ENCODE data around the gene SH3BP2. TPM values are rescaled to one million over a fixed set of nuclear protein-coding genes. Genes with fewer than 3 reads are reported as not detected.

SH3BP2 gene
- total RNA-seq, 1 experiment from 2014 or later: 10.9 TPM

- DNase-seq (ENCODE audit: low spot score): no peak
These were observed 24.9 kb downstream of the SH3BP2 start for GRCh38 chr4:2817701-2818350.

GRCh38 chr4:2818351-2818939 is 25.6 kb downstream of the SH3BP2 start:
- no peak for DNase-seq (ENCODE audit: low spot score)

GRCh38 chr4:2819244-2820215 is 26.6 kb downstream of the SH3BP2 start:
- DNase-seq (ENCODE audit: low spot score): no peak

- DNase-seq (ENCODE audit: low spot score): no peak
These were observed 27.5 kb downstream of the SH3BP2 start for GRCh38 chr4:2820216-2820982.

GRCh38 chr4:2822461-2823300 is 29.8 kb downstream of the SH3BP2 start:
- DNase-seq (ENCODE audit: low spot score): no peak

GRCh38 chr4:2823301-2823670 is 30.4 kb downstream of the SH3BP2 start:
- no peak for DNase-seq (ENCODE audit: low spot score)

GRCh38 chr4:2823671-2824328 is 30.9 kb downstream of the SH3BP2 start:
- no peak for DNase-seq (ENCODE audit: low spot score)

- DNase-seq (ENCODE audit: low spot score): no peak
These were observed 31.5 kb downstream of the SH3BP2 start for GRCh38 chr4:2824329-2824835.

- no peak for DNase-seq (ENCODE audit: low spot score)
These were observed 32.0 kb downstream of the SH3BP2 start for GRCh38 chr4:2824836-2825381.

GRCh38 chr4:2825740-2826139 is 32.9 kb downstream of the SH3BP2 start:
- DNase-seq (ENCODE audit: low spot score): no peak

- no peak for DNase-seq (ENCODE audit: low spot score)
These were observed 34.4 kb downstream of the SH3BP2 start for GRCh38 chr4:2827071-2827873.

GRCh38 chr4:2827874-2828751 is 35.2 kb downstream of the SH3BP2 start:
- DNase-seq (ENCODE audit: low spot score): no peak

GRCh38 chr4:2828758-2829181 is 35.9 kb downstream of the SH3BP2 start:
- DNase-seq (ENCODE audit: low spot score): no peak

GRCh38 chr4:2829321-2829932 is 36.5 kb downstream of the SH3BP2 start:
- DNase-seq (ENCODE audit: low spot score): no peak

GRCh38 chr4:2829933-2830451 is 37.1 kb downstream of the SH3BP2 start:
- DNase-seq (ENCODE audit: low spot score): no peak

- DNase-seq (ENCODE audit: low spot score): no peak
These were observed 38.0 kb downstream of the SH3BP2 start for GRCh38 chr4:2830632-2831610.
